NCI-H526 treated with DMSO at 0.1 percent for 48 hours (cell line): ENCODE results near the gene WNK2.

Experiments
- DNase-seq: peaks from one replicate; lab custom pipeline; 2025; lab: John Stamatoyannopoulos, UW

The WNK2 gene

GRCh38 chr9:93267091-93267541 is 83.2 kb downstream of the WNK2 start:
- no peak for DNase-seq

- DNase-seq = no peak
Observed at GRCh38 chr9:93267681-93268505, 84.0 kb downstream of the WNK2 start.

GRCh38 chr9:93268551-93269314 is 84.8 kb downstream of the WNK2 start:
- peak; percentile 70 for DNase-seq

GRCh38 chr9:93270976-93271375 is 87.0 kb downstream of the WNK2 start:
- DNase-seq = no peak

- peak; percentile 16 for DNase-seq
Observed at GRCh38 chr9:93276973-93277372, 93.0 kb downstream of the WNK2 start.

- DNase-seq = no peak
Observed at GRCh38 chr9:93278144-93278543, 94.2 kb downstream of the WNK2 start.

- no peak for DNase-seq
Observed at GRCh38 chr9:93280661-93281259, 96.8 kb downstream of the WNK2 start.

- DNase-seq = peak; percentile 95
Observed at GRCh38 chr9:93286252-93287188, 102.6 kb downstream of the WNK2 start.

GRCh38 chr9:93287189-93287552 is 103.2 kb downstream of the WNK2 start:
- no peak for DNase-seq

- no peak for DNase-seq
Observed at GRCh38 chr9:93287593-93287992, 103.7 kb downstream of the WNK2 start.

GRCh38 chr9:93288341-93288740 is 104.4 kb downstream of the WNK2 start:
- DNase-seq = no peak

GRCh38 chr9:93288891-93289883 is 105.2 kb downstream of the WNK2 start:
- no peak for DNase-seq

- DNase-seq = no peak
Observed at GRCh38 chr9:93290495-93291434, 106.8 kb downstream of the WNK2 start.

- no peak for DNase-seq
Observed at GRCh38 chr9:93291536-93292287, 107.8 kb downstream of the WNK2 start.

GRCh38 chr9:93292288-93292615 is 108.3 kb downstream of the WNK2 start:
- no peak for DNase-seq

- no peak for DNase-seq
Observed at GRCh38 chr9:93292664-93293328, 108.9 kb downstream of the WNK2 start.

GRCh38 chr9:93294011-93294410 is 110.1 kb downstream of the WNK2 start:
- DNase-seq = no peak

GRCh38 chr9:93295031-93295430 is 111.1 kb downstream of the WNK2 start:
- DNase-seq = no peak
